Psoas muscle (tissue), 8 donors: ENCODE results near the gene OR2Y1. TPM values are rescaled to one million over a fixed set of nuclear protein-coding genes. Genes with fewer than 3 reads are reported as not detected.
A peak's percentile ranks its signal among the peaks of the same experiment; 100 is the strongest.
"Not testable (repeated sequence)": the region's sequence is repeated elsewhere in the genome, so short reads cannot be mapped to it uniquely, and the experiment has no call there.

ENCODE experiments used
- ATAC-seq, 4 donors: fragments of 200-7000 bp; cut with Tn5 transposase; one replicate each; pipeline ENCODE4 v1.9.1; 2020; ENCODE audit warnings: moderate library complexity in 3 of 4, mild to moderate bottlenecking in 2 of 4
- DNase-seq, 2 donors: peaks; one replicate each; pipeline ENCODE4 v3.0.0-alpha.2; 2020
- H3K27ac ChIP-seq: fragments of 200-600 bp; one replicate; pipeline ENCODE4 v1.8.0; 2022
- H3K27me3 ChIP-seq, 3 donors: fragments of 200-600 bp in 1 of 3; one replicate each; pipeline versions ENCODE4 v1.6.1 to v1.8.0; 2013 to 2022; ENCODE audit warnings: low read length in 2 of 3, mild to moderate bottlenecking in 2 of 3, moderate library complexity in 1 of 3; ENCODE audit not compliant: insufficient read depth in 3 of 3
- H3K36me3 ChIP-seq, 2 donors: fragments of 200-600 bp in 1 of 2; one replicate each; pipeline versions ENCODE4 v1.6.1 to v1.8.0; 2013 to 2022; ENCODE audit warnings: low read depth in 1 of 2, mild to moderate bottlenecking in 1 of 2, moderate library complexity in 1 of 2; ENCODE audit not compliant: insufficient read depth in 1 of 2
- H3K4me1 ChIP-seq: fragments of 200-600 bp; one replicate; pipeline ENCODE4 v1.8.0; 2022
- H3K4me3 ChIP-seq: fragments of 200-600 bp; one replicate; pipeline ENCODE4 v1.8.0; 2022; ENCODE audit warnings: mild to moderate bottlenecking
- H3K9me3 ChIP-seq: fragments of 200-600 bp; one replicate; pipeline ENCODE4 v1.8.0; 2022
- CTCF ChIP-seq: fragments of 200-600 bp; IDR thresholded peaks from one replicate; pipeline ENCODE4 v1.8.0; 2022; ENCODE audit warnings: antibody characterized with exemption
- WGBS, 3 donors: extraction: QIAGEN DNeasy Blood & Tissue Kit; methylation state at CpG; one replicate each; pipeline versions ENCODE4 v1.1.6 to v1.1.7; 2013; 5-methylcytosine and 5-hydroxymethylcytosine counted together
- intact Hi-C, 2 donors: fragments of 100-400 bp; cut with DNase I; formaldehyde crosslinking; loops; one replicate each; pipeline versions ENCODE4 v1.11.0 to v1.14.2; 2022
- long read RNA-seq, 2 donors: library from polyadenylated mRNA; unstranded; transcript quantifications; one replicate each; pipeline ENCODE4 v2.0.0, GENCODE V29; 2021
- polyA plus RNA-seq, 3 donors: library from polyadenylated mRNA; stranded (reverse); fragments of 200-250 nt; gene quantifications; one replicate each; pipeline ENCODE4 v1.2.3, GENCODE V29; 2013
- total RNA-seq, 4 donors: library from RNA; stranded (reverse); fragmentation: NEBNext Ultra II Directional in 2 of 4; extraction: Animal tissue kit (Norgen Biotek cat#: 25700) in 2 of 4; gene quantifications; one replicate each; pipeline versions ENCODE4 v1.2.1 to v1.2.4, GENCODE V29; 2021 to 2023
- donor health status: healthy with polysubstance abuse.
- donor health status: DM: no; HTN: no; CAD: no; lungs with moderate emphysema.
- donor health status: Bipolar disorder and iron deficiency.
- donor health status: healthy.
- donor health status: DM: yes; HTN: yes; CAD: no.
- donor health status: DM: no; HTN: no; CAD: no.
- donor health status: DM: no; HTN: no; CAD: no.
- donor health status: DM: yes; HTN: yes; CAD: no.

Gene OR2Y1
- total RNA-seq (not detected), polyA plus RNA-seq (not detected)
- long read RNA-seq, donor 1 = 0 reads
- long read RNA-seq, donor 2 = 0 reads

- DNase-seq (no peak), ATAC-seq (no peak)
- intact Hi-C loops = no loop called here
- H3K4me3 ChIP-seq = no peak within 1 kb of the TSS
- no peak within 1 kb of the TSS for H3K27ac ChIP-seq
- TF ChIP-seq CTCF = no peak
- H3K9me3 ChIP-seq = no peaks in the 10 kb centered on the region
- no peaks in the 10 kb centered on the region for H3K4me1 ChIP-seq
- WGBS, 3 donors = 77 to 83% (median 78%) methylated on average over 2 of the region's 2 CpGs
- no peaks in the 10 kb centered on the region for H3K36me3 ChIP-seq
- H3K27me3 ChIP-seq = peaks cover 0 to 5% (median 3%) of the 10 kb centered on the region in 3 donors
Observed at GRCh38 chr5:180739958-180740357, at the start of gene OR2Y1. Gene OR2Y1, minus strand, starts transcription at chr5:180740058. Its CDS starts 0 bp downstream, at chr5:180740058.

- WGBS, 3 donors = 50 to 62% (median 54%) methylated on average over 19 of the region's 19 CpGs
- intact Hi-C loops = loop anchor here in 1 of 2 donors (5.0 to 10.0 kb wide), 2 partner anchors 46 to 73 kb away; partner anchors contain the start of gene ZFP62
- DNase-seq, H3K27me3 ChIP-seq, H3K9me3 ChIP-seq, ATAC-seq, H3K4me3 ChIP-seq, H3K27ac ChIP-seq: not testable (repeated sequence)
- peaks cover 0 to 46% of the 10 kb centered on the region in 2 donors for H3K36me3 ChIP-seq
- peaks cover 20% of the 10 kb centered on the region for H3K4me1 ChIP-seq
Observed at GRCh38 chr5:180788651-180789410, 49.0 kb upstream of the OR2Y1 start.

- ATAC-seq = no peak
- H3K4me1 ChIP-seq = peaks cover 20% of the 10 kb centered on the region
- peak overlapping the region; percentile 61 for H3K27ac ChIP-seq
- intact Hi-C loops = loop anchor here in 1 of 2 donors (5.0 to 10.0 kb wide), 2 partner anchors 47 to 74 kb away; partner anchors contain the start of gene ZFP62
- peaks cover 0 to 38% of the 10 kb centered on the region in 2 donors for H3K36me3 ChIP-seq
- 65 to 67% (median 67%) methylated on average over 19 to 20 of the region's 20 CpGs for WGBS, 3 donors
- no peak for DNase-seq
- no peaks in the 10 kb centered on the region for H3K9me3 ChIP-seq
- no peak for TF ChIP-seq CTCF
- no peaks in the 10 kb centered on the region for H3K27me3 ChIP-seq
- H3K4me3 ChIP-seq = no peak overlapping the region
Observed at GRCh38 chr5:180787711-180788431, 48.0 kb upstream of the OR2Y1 start.

GRCh38 chr5:180786531-180787398, 46.9 kb upstream of the OR2Y1 start:
- ATAC-seq (peak in 2 of 4 donors; percentile 24 to 28), DNase-seq (no peak)
- Histone ChIP-seq H3K4me1 (peaks cover 20% of the 10 kb centered on the region), H3K27me3 (no peaks in the 10 kb centered on the region), H3K36me3 (peaks cover 0 to 27% of the 10 kb centered on the region in 2 donors), H3K4me3 (no peak overlapping the region), H3K9me3 (no peaks in the 10 kb centered on the region), H3K27ac (peak overlapping the region; percentile 61)
- WGBS, 3 donors = 25 to 37% (median 28%) methylated on average over 21 of the region's 21 CpGs
- no peak for TF ChIP-seq CTCF
- intact Hi-C loops = loop anchor here in 1 of 2 donors (5.0 to 10.0 kb wide), 2 partner anchors 48 to 76 kb away; partner anchors contain the start of gene ZFP62
